Activated CD4-positive, alpha-beta memory T cell treated with anti-CD3 and anti-CD28 coated beads, Interleukin-2, amount 10 ng/mL, durations not matched to agents 7 days and 5 days (primary cell): Measurements from ENCODE around the gene FAM13A. TPM values are rescaled to one million over a fixed set of nuclear protein-coding genes. Genes with fewer than 3 reads are reported as not detected.
"Not testable (repeated sequence)": the region's sequence is repeated elsewhere in the genome, so short reads cannot be mapped to it uniquely, and the experiment has no call there.

ENCODE experiments used
- CTCF ChIA-PET: fragments of 350-600 bp; sonication (Branson Sonifier 250); formaldehyde crosslinking; loops from one replicate; lab custom pipeline; 2021; ENCODE audit warnings: antibody characterized with exemption, inconsistent platforms; lab: Charles Lee
- POLR2A ChIA-PET: fragments of 350-600 bp; sonication (Branson Sonifier 250); formaldehyde crosslinking; loops from one replicate; lab custom pipeline; 2021; ENCODE audit warnings: antibody characterized with exemption; lab: Charles Lee
- DNase-seq: peaks from one replicate; pipeline ENCODE4 v3.0.0-alpha.2; 2020
- H3K27ac Mint-ChIP-seq: one replicate; pipeline ENCODE4 v1.8.0; 2021; ENCODE audit warnings: mild to moderate bottlenecking, mixed read lengths
- H3K27me3 Mint-ChIP-seq: one replicate; pipeline ENCODE4 v1.8.0; 2021; ENCODE audit warnings: mixed read lengths
- H3K36me3 Mint-ChIP-seq: one replicate; pipeline ENCODE4 v1.8.0; 2021; ENCODE audit warnings: low read depth, mixed read lengths
- H3K4me1 Mint-ChIP-seq: one replicate; pipeline ENCODE4 v1.8.0; 2021; ENCODE audit warnings: mixed read lengths
- H3K4me3 Mint-ChIP-seq: one replicate; pipeline ENCODE4 v1.8.0; 2021; ENCODE audit warnings: mild to moderate bottlenecking, mixed read lengths
- H3K9me3 Mint-ChIP-seq: one replicate; pipeline ENCODE4 v1.8.0; 2021; ENCODE audit warnings: mixed read lengths
- total RNA-seq, 2 experiments: library from RNA; stranded (reverse); gene quantifications; one replicate each; pipeline ENCODE4 v1.2.3, GENCODE V29; 2021

FAM13A gene
- total RNA-seq, 2 experiments from 2014 or later = 9.5 to 10.1 TPM

DNA sequence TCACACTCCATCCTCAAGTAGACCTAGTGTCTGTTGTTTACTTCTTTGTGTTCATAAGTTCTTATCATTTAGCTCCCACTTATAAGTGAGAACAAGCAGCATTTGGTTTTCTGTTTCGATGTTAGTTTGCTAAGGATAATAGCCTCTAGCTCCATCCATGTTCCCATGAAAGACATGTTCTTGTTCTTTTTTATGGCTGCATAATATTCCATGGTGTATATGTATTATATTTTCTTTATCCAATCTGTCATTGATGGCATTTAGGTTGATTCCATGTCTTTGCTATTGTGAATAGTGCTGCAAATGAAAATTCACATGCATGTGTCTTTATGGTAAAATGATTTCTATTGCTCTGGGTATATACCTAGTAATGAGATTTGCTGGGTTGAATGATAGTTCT lies 51.9 kb downstream of the FAM13A start:
- POLR2A ChIA-PET, H3K27ac Mint-ChIP-seq, H3K27me3 Mint-ChIP-seq, H3K4me3 Mint-ChIP-seq, H3K36me3 Mint-ChIP-seq, H3K9me3 Mint-ChIP-seq, DNase-seq, H3K4me1 Mint-ChIP-seq: not testable (repeated sequence)
- CTCF ChIA-PET = interaction anchor here (2.1 kb wide), 1 partner anchor 18 kb away, joined by 8 read pairs; no protein-coding TSS in a partner anchor

DNA sequence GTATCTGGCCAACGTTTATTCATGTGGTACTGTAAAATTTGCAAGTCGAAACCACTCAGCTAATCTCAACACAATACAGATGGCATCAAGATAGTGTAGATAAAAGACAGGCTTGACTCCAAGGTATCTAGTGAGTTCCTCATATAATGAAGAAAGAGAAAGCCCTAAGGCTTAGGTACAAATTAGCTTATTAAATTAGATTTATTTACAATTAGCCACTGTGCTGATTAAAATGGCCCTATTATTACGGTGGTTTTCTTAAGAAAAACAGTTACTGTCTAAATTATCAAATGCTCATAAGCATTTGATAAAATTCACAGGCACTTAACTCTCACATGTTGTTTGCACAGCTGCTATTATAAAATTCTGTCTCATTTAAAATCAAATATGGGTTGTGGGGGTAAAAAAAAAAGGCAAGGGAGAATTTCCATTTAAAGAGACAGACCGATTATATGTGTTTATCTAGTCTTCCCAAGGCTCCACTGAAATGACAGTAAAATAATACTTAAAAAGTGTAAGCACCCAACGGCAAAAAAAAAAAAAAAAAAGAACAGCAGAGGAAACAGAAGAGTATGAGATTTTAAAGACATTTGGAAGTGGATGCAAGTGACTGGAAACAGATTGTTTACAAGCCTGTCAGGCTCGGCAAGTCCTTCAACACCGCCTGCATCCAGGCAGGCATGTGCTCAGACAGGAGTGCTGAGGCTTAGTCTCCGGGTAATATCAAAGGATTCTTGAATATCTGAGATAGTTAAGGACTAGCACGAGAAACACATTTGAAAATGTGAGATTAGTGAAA lies 55.1 kb downstream of the FAM13A start:
- Mint-ChIP-seq H3K9me3 (no peaks in the 10 kb centered on the region), H3K36me3 (no peaks in the 10 kb centered on the region), H3K27me3 (no peaks in the 10 kb centered on the region), H3K27ac (no peak overlapping the region), H3K4me1 (no peaks in the 10 kb centered on the region), H3K4me3 (no peak overlapping the region)
- ChIA-PET POLR2A (no interaction called here), CTCF (interaction anchor here (0.9 kb wide), 1 partner anchor 343 kb away, joined by 3 read pairs; no protein-coding TSS in a partner anchor)
- DNase-seq = no peak

DNA sequence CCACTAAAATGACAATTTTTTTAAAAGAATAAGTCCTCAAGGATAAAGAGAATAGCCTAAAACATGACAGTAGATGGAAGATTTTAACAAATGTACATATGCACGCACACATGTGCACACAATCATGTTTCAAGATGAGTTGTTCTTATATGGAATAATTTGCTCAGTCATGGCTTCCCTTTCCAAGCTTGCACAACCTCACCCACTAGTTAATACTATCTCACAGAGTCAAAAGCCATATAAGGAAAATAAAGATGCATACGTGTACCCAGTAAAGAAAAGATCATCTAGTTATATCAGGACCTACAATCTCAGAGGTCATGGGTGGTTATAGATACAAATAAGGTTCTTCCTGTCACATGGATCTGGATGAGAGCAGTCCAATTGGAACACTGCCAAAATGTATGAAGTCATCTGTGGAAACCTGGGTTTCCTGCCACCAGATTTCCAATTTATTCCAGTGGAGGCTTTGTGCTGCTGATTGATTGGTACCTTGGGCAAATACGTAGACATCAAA lies 56.1 kb downstream of the FAM13A start:
- ChIA-PET CTCF (interaction anchor here (0.9 kb wide), 1 partner anchor 342 kb away, joined by 3 read pairs; no protein-coding TSS in a partner anchor), POLR2A (no interaction called here)
- Mint-ChIP-seq H3K36me3 (no peaks in the 10 kb centered on the region), H3K4me1 (no peaks in the 10 kb centered on the region), H3K9me3 (no peaks in the 10 kb centered on the region), H3K27me3 (no peaks in the 10 kb centered on the region), H3K27ac (no peak overlapping the region), H3K4me3 (no peak overlapping the region)
- DNase-seq = no peak

DNA sequence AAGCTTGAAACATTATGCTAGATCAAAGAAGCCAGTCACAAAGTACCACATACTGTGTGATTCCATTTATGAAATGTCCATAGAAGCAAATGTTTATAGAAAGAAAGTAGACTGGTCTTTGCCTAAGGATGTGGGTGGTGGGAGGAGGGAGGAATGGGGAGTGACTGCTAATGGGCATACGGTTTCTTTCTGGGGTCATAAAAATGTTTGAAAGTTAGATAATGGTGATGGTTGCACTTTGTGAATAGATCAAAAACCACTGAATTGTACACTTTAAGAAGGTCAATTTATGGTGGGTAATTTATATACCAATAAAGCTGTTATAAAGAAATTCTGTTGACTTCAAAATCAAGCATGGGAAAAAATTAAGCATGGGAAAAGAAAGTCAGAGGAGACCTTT lies 56.6 kb downstream of the FAM13A start:
- DNase-seq = no peak
- Mint-ChIP-seq H3K36me3 (no peaks in the 10 kb centered on the region), H3K27ac (no peak overlapping the region), H3K27me3 (no peaks in the 10 kb centered on the region), H3K4me1 (no peaks in the 10 kb centered on the region), H3K9me3 (no peaks in the 10 kb centered on the region), H3K4me3 (no peak overlapping the region)
- ChIA-PET CTCF (no interaction called here), POLR2A (no interaction called here)

DNA sequence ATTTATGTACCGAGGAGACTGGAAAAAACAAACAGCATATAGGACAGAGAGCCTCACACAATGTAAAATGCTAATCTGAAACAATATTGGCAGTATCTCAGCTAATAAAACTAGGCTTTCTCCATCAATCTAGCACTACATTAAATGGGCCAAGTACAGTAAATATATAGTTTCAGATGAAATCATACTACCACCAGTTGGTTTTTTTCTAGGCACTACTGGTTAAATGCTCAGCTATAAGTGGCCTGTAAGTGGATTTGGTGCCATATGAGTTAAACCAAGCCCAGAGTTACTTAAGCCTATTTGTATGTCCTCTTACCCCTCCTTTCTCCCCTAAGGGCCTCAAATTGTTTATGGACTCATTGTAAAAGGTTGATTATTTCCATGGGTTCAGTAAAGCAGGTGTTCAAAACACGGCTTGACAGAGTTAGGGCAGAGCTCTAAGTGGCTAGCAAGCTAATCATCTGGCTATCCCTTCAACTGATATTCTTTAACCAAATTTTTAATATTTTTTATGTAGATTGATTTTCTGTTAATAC lies 57.5 kb downstream of the FAM13A start:
- H3K27me3 Mint-ChIP-seq = no peaks in the 10 kb centered on the region
- DNase-seq = no peak
- no peak overlapping the region for H3K27ac Mint-ChIP-seq
- POLR2A ChIA-PET = no interaction called here
- CTCF ChIA-PET = interaction anchor here (1.3 kb wide), 1 partner anchor 24 kb away, joined by 3 read pairs; no protein-coding TSS in a partner anchor
- no peak overlapping the region for H3K4me3 Mint-ChIP-seq
- no peaks in the 10 kb centered on the region for H3K4me1 Mint-ChIP-seq
- H3K9me3 Mint-ChIP-seq = no peaks in the 10 kb centered on the region
- no peaks in the 10 kb centered on the region for H3K36me3 Mint-ChIP-seq

DNA sequence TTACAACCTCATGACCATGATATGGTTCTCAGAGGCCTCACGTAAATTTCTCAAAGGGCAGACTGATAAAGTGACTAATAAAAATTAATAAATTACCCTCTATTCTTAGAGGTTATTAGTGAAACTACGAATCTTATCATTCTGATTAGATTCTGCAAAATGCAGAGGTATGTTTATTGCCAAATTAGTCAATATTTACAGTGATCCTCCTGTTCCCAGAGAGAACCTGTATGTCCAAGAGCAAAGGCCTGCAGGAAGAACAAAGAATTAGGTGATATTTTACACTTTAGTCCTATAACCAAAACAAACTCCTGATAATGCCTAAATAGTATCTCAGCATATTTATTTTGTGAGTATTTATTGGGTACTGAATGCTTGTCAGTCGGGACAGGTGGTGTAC lies 58.1 kb downstream of the FAM13A start:
- Mint-ChIP-seq H3K4me1 (no peaks in the 10 kb centered on the region), H3K36me3 (no peaks in the 10 kb centered on the region), H3K9me3 (no peaks in the 10 kb centered on the region), H3K27me3 (no peaks in the 10 kb centered on the region), H3K27ac (no peak overlapping the region), H3K4me3 (no peak overlapping the region)
- ChIA-PET POLR2A (no interaction called here), CTCF (interaction anchor here (1.3 kb wide), 1 partner anchor 25 kb away, joined by 3 read pairs; no protein-coding TSS in a partner anchor)
- DNase-seq = no peak

DNA sequence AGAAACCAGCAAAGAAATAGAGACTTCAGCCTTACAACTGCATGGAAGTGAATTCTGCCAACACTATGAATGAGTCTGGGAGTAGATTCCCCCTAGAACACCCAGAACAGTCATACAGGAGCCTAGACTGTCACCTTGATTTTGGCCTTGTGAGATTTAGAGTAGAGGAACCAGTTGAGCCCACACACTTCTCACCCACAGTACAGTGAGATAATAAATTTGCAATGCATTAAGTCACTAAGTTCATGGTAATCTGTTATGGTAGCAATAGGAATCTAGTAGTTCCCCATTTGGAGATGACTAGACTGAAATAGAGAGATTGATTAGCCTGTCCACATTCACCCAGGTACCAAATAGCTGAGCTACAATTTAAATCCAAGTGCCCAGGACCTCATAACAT lies 59.0 kb downstream of the FAM13A start:
- ChIA-PET POLR2A (no interaction called here), CTCF (interaction anchor here (1.3 kb wide), 1 partner anchor 25 kb away, joined by 3 read pairs; no protein-coding TSS in a partner anchor)
- H3K9me3 Mint-ChIP-seq = no peaks in the 10 kb centered on the region
- H3K36me3 Mint-ChIP-seq = no peaks in the 10 kb centered on the region
- no peak overlapping the region for H3K4me3 Mint-ChIP-seq
- DNase-seq = no peak
- no peaks in the 10 kb centered on the region for H3K4me1 Mint-ChIP-seq
- H3K27ac Mint-ChIP-seq = no peak overlapping the region
- no peaks in the 10 kb centered on the region for H3K27me3 Mint-ChIP-seq

DNA sequence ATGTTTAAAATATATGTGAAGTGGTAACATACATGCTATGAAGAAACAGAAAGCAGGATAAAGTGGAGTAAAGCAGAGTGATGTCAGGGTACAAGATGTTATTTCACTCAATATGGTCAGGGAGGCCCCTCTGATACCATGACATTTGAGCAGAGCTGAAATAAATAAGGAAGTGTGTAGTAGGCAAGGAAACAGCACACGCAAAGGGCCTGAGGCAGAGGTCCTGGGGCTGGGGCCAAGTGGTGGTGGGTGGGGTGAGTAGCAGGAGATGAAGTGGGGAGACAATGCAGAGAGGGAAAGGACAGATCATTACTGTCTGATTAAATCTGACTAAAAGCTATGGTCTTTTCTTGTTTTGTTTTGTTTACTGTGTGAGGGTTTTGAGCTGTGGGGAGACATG lies 61.1 kb downstream of the FAM13A start:
- ChIA-PET POLR2A (no interaction called here), CTCF (no interaction called here)
- no peaks in the 10 kb centered on the region for H3K4me1 Mint-ChIP-seq
- no peaks in the 10 kb centered on the region for H3K27me3 Mint-ChIP-seq
- H3K27ac Mint-ChIP-seq = no peak overlapping the region
- DNase-seq = no peak
- H3K36me3 Mint-ChIP-seq = no peaks in the 10 kb centered on the region
- no peaks in the 10 kb centered on the region for H3K9me3 Mint-ChIP-seq
- H3K4me3 Mint-ChIP-seq = no peak overlapping the region

DNA sequence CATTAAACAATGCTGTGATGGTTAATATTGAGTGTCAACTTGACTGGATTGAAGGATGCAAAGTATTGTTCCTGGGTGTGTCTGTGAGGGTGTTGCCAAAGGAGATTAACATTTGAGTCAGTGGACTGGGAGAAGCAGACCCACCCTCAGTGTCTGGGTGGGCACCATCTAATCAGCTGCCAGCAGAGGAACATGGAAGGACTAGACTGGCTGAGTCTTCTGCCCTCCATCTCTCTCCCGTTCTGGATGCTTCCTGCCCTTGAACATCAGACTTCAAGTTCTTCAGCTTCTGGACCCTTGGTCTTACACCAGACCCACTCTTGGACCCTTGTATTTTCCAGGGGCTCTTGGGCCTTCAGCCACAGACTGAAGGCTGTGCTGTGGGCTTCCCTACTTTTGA lies 61.7 kb downstream of the FAM13A start:
- H3K4me1 Mint-ChIP-seq, POLR2A ChIA-PET, H3K27ac Mint-ChIP-seq, DNase-seq, CTCF ChIA-PET, H3K36me3 Mint-ChIP-seq, H3K4me3 Mint-ChIP-seq, H3K9me3 Mint-ChIP-seq, H3K27me3 Mint-ChIP-seq: not testable (repeated sequence)

DNA sequence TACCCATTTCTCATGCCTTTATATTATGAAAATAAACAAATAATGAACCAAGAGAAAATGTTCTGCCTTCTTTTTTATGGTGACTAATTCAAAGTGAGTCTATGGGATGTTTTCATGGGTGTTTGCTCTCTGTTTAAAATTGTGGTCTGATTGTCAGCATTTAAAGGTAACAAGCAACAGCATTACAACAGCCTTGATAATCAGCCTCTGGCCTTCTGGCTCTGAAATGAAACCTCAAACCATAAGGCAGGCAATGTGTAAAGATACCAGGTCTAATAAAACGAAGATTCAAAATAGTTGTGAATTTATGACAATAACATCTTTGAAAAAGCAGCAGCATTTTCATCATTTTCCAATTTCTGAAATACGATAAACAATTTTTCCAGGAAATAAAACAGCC lies 63.7 kb downstream of the FAM13A start:
- Mint-ChIP-seq H3K9me3 (no peaks in the 10 kb centered on the region), H3K27me3 (no peaks in the 10 kb centered on the region), H3K36me3 (no peaks in the 10 kb centered on the region), H3K4me1 (no peaks in the 10 kb centered on the region), H3K27ac (no peak overlapping the region), H3K4me3 (no peak overlapping the region)
- POLR2A ChIA-PET = no interaction called here
- CTCF ChIA-PET = no interaction called here
- DNase-seq = no peak

DNA sequence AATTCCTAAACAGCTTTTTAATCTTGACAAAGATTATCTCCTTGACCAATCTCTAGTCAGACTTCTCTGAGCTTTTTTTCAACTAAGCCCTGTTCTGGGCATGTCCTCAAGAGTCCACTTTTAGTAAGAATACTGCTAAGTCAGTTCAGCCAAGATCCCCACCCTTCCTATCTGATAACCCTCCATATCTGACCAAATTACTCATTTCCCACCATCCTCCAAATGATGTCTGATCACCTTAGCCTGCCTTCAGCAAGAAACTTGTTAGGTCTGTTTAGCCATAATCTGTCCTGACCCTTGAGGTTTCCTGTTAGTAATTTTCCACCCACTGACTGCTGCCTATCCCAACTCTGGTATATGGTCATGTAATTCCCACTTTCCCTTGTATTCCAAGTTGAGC lies 65.2 kb downstream of the FAM13A start:
- CTCF ChIA-PET = no interaction called here

DNA sequence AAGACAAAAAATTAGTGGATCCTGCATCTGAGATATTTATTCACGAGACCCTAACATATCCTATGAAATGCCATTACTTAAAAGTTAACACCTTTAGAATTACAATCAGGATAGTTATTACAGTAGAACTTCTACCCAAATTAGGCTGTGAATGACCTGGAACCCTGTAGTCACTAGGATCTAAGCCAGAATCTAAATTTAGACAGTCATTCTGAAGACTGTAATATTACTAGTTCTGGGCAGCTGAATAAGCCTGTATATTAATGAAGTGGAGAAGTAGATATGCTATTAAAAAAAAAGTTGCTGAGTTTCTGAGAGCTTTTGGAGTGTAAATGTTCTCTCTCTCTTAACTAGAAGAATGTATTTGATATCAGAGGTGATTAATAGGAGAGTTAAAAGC lies 67.0 kb downstream of the FAM13A start:
- Mint-ChIP-seq H3K36me3 (no peaks in the 10 kb centered on the region), H3K27ac (no peak overlapping the region), H3K9me3 (no peaks in the 10 kb centered on the region), H3K27me3 (no peaks in the 10 kb centered on the region), H3K4me3 (no peak overlapping the region), H3K4me1 (no peaks in the 10 kb centered on the region)
- CTCF ChIA-PET = no interaction called here
- POLR2A ChIA-PET = no interaction called here
- DNase-seq = no peak

More for the DNA sequence above, 65.2 kb downstream of the FAM13A start:
- no peak overlapping the region for H3K4me3 Mint-ChIP-seq
- DNase-seq = no peak
- H3K36me3 Mint-ChIP-seq = no peaks in the 10 kb centered on the region
- H3K27ac Mint-ChIP-seq = no peak overlapping the region
- no peaks in the 10 kb centered on the region for H3K9me3 Mint-ChIP-seq
- H3K4me1 Mint-ChIP-seq = no peaks in the 10 kb centered on the region
- H3K27me3 Mint-ChIP-seq = no peaks in the 10 kb centered on the region
- POLR2A ChIA-PET = no interaction called here

DNA sequence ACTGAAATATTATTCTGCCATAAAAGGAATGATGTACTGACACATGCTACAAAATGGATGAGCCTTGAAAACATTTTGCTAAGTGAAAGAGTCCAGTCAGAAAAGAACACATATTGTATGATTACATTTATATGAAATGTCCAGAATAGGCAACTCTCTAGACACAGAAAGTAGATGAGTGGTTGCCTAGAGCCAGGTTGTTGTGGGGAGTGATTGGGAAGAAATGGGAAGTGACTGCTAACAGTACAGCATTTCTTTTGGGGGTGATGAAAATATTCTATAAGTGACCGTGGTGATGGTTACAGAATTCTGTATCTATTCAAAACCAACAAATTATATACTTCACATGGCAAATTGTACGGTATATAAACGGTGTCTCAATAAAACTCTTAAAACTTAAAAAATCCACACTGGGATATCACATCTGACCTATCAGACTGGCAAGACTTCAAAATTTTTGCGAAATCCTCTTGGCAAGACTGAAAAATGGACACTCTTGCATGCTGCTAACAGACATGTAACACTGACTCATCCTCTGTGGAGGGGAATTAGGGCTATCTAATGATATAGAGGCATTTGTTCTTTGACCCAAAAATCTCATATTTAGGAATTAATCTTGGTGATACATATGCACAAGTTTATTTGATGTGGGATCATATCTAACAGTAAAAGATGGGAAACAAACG lies 71.8 kb downstream of the FAM13A start:
- no peaks in the 10 kb centered on the region for H3K9me3 Mint-ChIP-seq
- H3K4me3 Mint-ChIP-seq = no peak overlapping the region
- peaks cover 2% of the 10 kb centered on the region for H3K27me3 Mint-ChIP-seq
- no peaks in the 10 kb centered on the region for H3K4me1 Mint-ChIP-seq
- no peak for DNase-seq
- POLR2A ChIA-PET = no interaction called here
- CTCF ChIA-PET = no interaction called here
- no peak overlapping the region for H3K27ac Mint-ChIP-seq
- no peaks in the 10 kb centered on the region for H3K36me3 Mint-ChIP-seq
